Measurements from ENCODE around the gene MICAL3.
"Not testable (repeated sequence)": the region's sequence is repeated elsewhere in the genome, so short reads cannot be mapped to it uniquely, and the experiment has no call there.

MICAL3 gene

DNA sequence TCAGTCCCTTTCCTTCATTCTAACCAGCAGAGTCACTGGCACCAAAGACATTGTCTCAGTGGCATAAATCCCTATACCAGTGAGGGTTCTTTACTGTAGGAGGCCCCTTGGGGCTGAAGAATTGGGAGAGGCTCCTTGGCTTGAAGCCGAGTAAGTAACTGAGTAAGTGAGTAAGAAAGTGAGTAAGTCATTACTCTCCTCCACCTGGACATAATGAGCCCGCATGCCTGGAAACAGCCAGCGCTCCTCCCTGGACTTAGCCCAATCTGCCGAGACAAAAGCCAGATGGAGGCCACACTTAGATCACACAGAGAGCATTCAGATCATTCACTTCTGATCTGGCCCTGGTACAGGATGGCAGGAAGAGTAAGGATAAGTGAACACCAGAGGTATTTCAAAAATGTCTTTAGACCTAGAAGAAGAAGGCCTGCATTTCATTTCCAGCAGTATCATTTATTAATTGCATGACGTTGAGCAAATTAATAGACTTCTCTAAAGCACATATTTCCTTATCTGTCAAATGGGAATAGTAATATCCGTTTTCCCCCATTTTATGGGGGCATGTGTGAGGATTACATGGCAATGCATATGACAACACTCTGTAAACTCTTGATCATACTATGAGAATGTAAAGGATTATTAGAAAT, 8.2 kb upstream of the MICAL3 start:
- DNase-seq (ENCODE audit: low spot score) = no peak

DNA sequence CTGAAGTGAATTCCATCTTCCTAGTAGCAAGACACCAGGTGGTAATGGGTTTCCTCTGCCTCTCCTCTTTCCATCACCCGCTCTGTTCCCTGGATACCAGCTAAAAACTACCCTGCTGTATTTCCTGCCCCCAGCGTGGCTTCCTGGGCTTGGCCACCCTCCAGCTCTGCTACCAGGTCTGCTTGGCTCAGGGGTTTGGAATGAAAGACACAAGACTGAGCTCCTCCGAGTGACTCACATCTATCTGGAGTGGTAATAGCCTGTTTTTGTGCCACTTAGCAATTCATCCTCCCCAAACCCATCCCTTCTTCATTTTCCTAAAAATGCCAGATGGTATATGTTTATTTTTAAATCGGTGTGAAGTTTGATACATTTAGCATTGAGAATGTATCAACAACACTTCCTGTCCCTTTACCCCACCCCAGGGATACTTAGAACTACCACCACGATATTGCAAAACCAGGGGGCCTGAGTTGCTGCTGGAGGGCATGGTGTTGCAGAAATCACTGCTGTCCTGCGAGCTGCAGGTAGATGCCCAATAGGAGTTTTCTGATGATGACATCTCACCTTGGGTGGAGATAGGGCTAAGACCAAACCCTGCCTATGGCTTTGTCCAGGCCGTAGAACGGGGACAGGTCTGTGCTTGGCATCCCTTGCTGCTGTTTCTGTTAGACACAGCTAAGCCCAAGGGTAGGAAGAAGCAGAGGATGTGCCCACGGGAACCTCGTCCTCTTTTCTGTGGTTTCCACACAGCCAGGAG, 7.5 kb upstream of the MICAL3 start:
- DNase-seq (ENCODE audit: low spot score) = no peak

DNA sequence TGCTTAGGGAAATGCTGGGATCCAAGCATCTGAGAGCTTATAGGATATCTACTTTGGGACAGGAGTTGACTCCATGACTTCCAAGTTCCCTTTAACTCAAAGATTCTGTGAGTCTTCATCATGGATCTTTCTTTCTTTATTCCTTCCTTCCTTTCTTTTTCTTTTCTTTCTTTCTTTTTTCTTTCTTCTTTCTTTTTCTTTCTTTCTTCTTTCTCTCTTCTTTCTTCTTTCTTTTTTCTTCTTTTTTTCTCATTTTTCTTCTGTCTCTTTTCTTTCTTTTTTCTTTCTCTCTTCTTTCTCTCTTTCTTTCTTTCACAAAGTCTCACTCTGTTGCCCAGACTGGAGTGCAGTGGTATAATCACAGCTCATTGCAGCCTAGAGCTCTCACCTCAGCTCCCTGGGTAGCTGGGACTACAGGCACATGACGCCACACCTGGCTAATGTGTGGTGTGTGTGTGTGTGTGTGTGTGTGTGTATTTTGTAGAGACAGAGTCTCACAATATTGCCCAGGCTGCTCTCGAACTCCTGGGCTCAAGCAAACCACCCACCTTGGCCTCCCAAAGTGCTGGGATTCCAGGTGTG, 5.4 kb upstream of the MICAL3 start:
- no peak for DNase-seq (ENCODE audit: low spot score)

DNA sequence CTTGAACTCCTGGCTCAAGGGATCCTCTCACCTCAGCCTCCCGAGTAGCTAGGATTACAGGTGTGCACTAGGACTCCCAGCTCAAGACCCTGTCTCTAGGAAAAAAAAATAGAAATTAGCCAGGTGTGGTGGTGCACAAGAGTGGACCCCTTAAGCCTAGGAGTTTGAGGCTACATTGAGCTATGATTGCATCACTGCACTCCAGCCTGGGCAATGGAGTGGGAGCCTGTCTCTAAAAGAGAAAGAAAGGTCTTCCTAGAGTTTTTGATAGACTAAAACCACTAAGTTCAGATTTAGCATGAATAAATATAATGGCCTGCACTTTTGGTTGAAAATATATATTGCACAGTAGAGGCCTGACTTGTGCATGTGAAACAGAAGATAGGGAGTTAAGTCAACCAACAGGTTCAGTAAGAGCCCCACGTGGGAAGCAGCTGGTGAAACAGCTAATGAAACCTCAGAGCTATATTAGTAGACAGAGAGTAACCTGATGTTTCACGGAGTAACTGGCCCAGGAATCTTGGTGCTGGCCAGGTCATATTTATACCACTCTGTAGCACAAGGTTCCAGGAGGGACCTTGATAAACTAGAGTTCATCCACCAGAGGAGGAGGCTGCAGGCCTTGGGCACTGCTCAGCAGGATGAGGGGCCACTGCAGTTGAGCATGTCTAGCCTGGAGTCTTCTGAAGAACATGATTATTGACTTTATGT, 4.6 kb upstream of the MICAL3 start:
- no peak for DNase-seq (ENCODE audit: low spot score)

DNA sequence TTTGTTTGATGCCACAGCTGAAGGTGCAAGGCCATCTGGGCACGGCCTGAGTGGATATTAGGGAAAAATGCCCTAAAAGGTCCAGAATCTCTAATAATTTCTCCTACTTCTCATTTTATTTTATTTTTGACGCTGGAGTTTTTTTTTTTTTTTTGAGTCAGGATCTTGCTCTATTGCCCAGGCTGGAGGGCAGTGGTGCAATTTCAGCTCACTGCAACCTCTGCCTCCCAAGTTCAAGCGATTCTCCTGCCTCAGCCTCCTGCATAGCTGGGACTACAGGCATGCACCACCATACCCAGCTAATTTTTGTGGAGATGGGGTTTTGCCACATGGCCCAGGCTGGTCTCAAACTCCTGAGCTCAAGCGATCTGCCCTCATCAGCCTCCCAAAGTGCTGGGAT, 1.5 kb upstream of the MICAL3 start:
- not testable (repeated sequence) for DNase-seq (ENCODE audit: low spot score)

DNA sequence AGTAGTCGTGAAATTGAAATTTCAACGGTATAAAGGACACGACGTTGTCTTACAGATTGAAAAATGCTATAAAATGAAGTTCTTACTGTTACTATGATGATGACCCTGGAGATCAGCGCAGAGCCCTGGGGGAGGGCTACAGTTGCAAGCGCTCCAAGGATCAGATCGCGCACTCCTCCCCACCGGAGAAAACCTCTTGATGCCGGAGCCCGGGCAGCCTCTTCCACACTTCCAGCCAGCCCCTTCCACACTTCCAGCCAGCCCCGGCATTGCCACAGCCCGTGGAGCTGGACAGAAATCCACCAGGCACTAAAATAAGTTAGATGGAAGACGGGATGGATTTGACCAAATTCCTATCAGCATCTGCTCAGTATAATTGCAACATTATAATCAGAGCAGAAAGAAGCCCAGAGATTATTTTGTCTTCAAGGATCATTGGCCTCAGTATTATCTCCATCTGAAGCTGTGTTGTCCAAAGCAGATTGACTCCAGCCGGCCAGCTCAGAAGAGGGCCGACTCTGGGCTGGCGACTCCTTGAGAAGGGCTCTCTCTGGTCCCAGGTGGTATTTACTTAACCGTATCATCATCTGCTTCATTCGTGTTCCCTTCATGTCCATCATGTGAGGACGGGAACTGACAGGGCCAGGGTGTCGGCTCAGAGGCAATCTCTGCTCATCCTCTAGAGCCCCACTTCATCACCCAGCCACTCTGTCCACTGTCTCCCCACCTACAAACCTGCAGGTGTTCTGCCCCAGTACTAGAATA, 777 bp upstream of the MICAL3 start:
- DNase-seq (ENCODE audit: low spot score) = no peak

DNA sequence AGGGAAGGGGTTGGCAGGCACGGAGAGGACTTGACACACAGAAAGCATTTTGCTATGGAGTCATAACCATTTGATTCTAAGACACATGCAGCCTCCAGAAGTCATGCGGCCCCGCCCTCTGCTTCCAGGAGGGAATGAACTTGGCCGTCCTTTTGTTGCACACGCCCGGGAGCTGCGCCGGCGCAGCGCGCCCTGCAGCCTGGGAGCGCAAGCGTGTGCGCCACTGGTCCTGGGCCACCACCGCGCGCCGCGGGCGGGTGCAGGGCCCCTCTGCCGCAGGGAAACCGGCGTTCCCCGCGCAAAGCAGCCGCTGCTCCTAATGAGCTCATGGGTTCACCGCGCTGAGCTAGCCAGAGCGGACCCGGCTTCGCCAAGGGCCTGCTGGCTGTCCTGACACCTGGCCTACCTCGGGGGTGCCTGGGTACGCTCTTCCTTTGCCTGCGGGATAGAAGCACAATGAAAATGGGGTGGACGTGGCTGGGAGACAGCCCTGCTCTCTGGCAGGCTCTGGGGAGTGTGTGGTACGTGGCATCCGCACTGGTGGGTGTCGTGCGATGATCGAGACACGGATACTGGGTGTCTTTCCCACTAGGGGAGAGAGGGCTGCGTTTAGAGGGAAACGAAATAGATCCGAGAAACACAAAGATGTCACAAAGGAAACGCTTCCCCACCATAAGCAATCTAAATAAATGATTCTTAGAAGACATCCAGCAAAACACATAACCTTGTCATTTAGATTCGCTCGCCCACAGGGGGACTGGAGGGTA, 669 bp downstream of the MICAL3 start:
- peak; percentile 87 for DNase-seq (ENCODE audit: low spot score)

DNA sequence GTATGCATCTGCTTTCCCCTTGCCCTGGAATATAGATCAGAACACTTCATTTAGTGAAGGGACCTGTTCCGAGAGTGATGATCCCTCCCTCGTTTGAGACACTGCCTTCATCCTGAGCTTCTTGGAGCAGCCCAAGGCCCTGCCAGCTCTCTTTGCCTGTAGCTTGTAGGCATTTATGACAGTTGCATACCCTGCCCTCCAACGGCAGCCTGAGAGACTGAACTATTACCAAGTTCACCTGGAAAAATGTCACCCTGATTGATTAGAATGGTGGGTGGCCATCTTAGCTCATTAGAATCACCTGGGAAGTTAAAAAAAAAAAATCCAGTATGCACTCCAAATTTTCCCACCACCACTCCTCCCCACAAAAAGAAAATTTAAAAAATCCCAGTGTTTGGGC, 1.5 kb downstream of the MICAL3 start:
- no peak for DNase-seq (ENCODE audit: low spot score)

DNA sequence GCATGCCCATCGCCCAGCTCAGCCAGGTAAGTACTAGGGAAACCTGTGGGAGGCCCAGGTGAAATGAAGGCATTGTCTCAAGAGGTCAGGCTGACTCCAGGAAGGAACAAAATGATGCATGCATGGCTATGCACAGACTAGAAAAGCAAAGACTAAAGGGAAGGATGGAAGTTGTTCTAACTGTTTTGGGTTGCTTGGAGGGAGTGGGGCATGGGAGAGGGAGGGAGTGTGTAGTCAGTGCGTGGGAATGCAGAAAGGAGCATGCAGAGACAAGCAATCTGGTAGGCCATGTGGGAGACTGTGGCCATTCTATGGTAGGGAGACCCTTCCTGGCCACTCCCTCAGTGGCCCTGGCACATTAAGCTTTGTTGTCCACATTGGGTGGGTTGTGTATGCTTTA, 2.9 kb downstream of the MICAL3 start:
- DNase-seq (ENCODE audit: low spot score) = no peak

DNA sequence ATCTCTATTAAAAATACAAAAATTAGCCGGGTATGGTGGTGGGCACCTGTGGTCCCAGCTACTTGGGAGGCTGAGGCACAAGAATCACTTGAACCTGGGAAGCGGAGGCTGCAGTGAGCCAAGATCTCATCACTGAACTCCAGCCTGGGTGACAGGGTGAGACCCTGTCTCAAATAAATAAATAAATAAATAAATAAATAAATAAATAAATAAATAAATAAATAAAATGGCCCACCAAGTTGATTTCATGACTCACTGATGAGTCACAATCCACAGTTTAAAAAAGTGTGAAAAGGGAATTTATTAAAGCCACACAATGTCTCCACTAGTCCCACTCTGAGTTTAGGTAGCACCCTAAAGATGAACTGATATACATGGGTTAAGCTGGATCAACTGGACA, 3.6 kb downstream of the MICAL3 start:
- DNase-seq (ENCODE audit: low spot score) = not testable (repeated sequence)

DNA sequence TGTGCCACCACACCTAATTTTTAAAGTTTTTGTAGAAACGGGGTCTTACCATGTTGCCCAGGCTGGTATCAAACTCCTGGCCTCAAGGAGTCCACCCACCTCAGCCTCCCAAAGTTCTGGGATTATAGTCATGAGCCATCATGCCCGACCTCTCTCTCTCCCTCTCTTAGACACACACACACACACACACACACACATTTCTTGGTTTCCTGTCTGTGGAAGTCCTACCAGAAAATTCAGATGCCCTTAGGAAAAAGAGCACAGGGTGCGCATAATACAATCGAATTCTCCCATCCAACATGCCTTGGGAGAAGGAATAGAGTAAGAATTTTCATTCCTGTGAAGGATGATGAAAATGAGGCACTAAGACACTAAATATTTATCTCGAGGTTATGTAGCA, 10.4 kb downstream of the MICAL3 start:
- no peak for DNase-seq (ENCODE audit: low spot score)

DNA sequence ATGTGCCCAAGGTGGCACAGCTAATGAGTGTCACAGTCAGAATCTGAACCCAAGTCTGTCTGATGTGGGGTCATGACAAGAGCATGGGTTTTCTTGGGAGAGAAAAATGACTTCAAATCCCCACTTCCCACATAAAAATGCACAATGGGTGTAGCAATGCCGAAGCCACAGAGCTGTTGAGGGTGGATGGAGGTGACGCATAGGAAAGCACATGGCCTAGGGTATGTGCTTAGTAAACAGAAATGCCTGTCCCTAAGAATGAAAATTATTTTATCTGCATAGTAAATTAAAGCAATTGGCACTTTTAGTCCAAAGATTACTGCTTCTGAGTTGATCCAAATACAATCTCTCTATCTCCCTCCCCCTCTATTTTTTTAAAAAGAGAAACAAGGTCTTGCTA, 10.9 kb downstream of the MICAL3 start:
- no peak for DNase-seq (ENCODE audit: low spot score)

DNA sequence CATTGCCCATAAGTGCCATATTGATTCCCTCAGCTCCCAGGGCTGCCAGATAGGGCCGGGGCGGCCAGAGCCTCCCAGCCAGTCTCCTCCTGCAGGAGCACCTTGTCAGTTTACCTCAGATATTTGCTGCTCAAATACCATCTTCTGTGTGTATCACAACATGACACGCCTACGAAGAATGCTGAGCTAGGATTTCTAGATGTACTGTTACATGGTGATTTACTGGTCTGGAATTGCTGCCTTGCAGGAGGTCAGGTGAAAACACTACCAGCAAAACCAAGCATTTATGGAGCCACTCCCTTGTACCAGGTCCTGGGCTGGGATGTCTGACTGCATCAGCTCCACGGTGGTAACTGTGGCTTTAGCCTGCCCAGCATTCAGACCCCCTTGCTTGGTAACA, 11.8 kb downstream of the MICAL3 start:
- DNase-seq (ENCODE audit: low spot score) = no peak

DNA sequence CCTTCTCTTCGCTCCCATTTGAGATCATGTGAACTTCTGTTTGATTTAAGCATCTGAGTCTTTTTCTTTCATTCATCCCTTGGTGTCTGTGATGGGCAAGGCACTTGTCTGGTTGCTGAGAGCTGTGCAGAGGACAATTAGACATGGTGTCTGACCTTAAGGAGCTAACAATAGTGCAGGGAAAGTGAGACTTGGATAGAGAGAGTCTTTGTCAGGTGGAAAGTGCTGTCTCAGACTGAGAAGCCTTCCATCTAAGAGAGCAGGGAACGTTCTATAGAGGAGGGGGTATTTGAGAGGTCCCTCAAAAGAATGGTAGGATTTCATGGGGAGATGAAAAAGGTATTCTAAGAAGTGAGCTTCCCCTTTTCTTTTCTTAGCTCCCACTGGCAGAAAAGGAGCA, 14.1 kb downstream of the MICAL3 start:
- DNase-seq (ENCODE audit: low spot score) = no peak

DNA sequence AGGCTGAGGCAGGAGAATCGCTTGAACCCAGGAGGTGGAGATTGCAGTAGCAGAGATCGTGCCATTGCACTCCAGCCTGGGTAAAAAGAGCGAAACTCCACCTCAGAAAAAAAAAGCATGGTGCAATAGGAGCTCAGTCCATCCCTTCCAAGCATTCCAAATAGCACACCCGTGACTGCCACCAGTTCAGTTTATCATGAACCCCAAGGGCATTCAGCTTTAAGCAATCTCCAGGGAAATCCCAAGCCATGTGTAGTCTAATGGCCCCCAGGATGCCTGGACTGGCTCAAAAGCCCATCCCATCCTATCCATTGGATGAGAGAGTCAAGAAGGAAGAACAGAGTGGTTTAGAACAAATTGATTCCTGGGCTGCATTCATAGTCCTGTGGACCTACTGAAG, 16.2 kb downstream of the MICAL3 start:
- DNase-seq (ENCODE audit: low spot score) = no peak

DNA sequence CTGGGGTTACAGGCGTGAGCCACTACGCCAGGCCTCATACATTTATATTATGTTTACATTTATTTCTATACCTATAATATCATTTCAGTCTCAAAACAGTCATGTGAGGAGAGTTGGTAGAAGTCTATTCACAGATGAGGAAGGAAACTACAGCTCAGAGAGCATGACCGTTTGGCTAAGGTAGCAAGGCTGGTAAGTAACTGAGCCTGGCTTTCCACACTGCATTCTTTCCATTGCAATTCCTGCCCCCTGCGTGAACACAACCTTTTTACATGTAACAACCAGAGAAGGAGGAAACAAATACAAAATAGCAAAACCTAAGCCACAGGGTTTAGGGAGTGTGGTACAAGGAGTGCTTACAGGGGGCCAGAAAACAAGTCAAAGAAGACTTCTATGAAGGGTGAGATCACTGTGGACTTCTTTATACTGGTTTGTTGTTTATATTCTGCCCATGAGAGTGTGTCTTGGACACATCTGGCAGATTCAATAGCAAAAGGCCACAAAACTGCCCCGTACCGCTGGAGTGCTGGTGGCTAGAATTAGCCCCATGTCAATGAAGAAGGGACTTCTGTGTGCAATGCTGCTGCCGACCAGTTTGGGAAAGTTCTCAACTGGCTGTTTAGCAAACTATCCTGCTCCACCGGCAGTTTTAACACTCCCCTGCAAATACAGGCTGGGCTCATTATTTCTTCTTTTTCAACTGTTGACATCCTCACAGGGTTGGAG, 19.0 kb downstream of the MICAL3 start:
- no peak for DNase-seq (ENCODE audit: low spot score)

DNA sequence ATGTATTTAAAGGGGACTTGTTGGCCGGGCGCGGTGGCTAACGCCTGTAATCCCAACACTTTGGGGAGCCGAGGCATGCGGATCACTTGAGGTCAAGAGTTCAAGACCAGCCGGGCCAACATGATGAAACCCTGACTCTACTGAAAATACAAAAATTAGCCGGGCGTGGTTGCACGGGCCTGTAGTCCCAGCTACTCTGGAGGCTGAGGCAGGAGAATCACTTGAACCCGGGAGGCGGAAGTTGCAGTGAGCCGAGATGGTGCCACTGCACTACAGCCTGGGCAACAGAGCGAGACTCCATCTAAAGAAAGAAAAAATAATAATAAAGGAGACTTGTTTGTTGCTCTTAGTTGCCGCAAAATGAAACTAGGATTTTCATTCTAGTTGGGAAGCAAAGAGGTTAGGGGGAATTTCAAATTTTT, 22.5 kb downstream of the MICAL3 start:
- DNase-seq (ENCODE audit: low spot score) = not testable (repeated sequence)

DNA sequence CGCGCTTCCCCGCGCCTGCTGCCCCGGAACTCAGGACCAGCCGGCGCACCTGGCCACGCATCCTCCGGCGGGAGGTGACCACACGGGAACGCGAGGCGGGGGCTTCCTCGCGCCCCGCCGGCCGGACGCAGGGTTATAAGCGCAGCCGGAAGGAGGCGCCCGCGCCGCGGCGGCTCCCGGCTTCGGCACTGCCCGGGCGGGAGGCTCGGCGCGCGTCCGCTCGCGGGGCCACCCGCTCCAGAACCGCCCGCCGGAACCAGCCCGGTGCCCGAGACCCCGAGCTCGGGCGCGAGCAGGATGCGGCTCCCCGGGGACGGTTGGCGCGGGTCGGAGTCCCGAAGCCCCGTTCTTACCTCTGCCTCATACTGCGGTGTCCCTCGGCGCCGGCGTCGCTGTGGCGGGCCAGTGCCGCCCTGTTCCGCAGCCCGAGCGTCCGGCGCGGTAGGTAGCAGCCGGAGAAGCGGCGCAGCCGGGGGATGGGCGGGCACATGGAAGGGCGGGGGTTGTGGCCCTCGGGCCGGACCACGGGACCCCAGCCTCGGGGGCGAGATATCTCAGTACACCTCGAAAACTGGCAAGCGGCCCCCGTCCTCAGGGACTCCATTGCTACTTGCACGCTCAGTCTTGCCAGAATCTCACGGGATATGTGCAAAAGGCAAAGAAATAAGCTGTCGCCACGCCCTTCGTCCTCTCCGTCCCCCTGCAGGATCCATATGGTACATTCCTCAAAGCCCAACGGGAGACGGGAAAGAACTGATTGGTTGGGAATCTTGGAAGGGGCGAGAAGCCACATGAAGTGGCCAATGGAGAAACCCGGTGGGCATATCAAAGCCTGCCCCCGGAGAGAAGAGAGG, 23.1 kb downstream of the MICAL3 start:
- peak; percentile 96 for DNase-seq (ENCODE audit: low spot score)

DNA sequence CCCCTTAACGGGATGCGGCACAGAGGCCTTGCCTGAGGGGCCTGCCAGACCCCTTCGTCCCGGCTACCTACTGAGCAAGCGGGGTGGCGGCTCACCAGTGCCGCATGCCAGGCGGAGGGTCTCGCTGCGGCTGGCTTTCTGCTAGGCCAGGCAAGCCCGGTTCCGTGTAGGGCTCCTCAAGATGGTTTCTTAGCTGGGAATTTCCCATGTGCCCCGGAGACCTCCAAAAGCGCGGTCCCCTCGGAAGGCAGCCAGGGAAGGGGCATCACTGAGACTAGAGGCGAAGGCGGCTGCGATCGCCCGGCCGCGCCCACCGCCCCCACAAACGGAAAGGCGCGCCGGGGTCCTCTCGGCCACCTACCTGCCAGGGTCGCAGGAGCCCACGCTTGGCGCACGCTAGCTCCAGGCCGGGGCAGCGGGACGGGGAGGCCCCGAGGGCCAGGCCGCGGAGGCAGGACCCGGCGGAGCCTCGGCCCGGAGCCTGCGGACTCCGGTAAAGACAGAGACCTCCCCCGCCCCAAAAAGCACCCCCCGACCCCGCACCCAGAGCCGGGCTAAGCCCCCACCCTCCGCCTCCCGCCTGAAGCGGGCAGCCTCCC, 23.8 kb downstream of the MICAL3 start:
- no peak for DNase-seq (ENCODE audit: low spot score)

Data from putamen (tissue), 1 donor.